RPMI7951 (cell line): ENCODE data around the gene RBM33. TPM values are rescaled to one million over a fixed set of nuclear protein-coding genes. Genes with fewer than 3 reads are reported as not detected.
A peak's percentile ranks its signal among the peaks of the same experiment; 100 is the strongest.

Experiments used
- DNase-seq: peaks from one replicate; pipeline ENCODE4 v3.0.0-alpha.2; 2012; ENCODE audit warnings: low read depth
- total RNA-seq: library from RNA; depleted of rRNA; stranded (reverse); fragments of >200 nt; shearing (Covaris generic); gene quantifications from 2 replicates; pipeline ENCODE4 v1.2.3, GENCODE V29; 2014; rRNA removed

RBM33 gene
- total RNA-seq, 1 experiment from 2014 or later: 12.7 TPM

- peak; percentile 62 for DNase-seq
These were observed 179.9 kb downstream of the RBM33 start for GRCh38 chr7:155824227-155824886.

GRCh38 chr7:155825336-155825735, 180.9 kb downstream of the RBM33 start:
- DNase-seq: no peak

- DNase-seq: no peak
These were observed 185.5 kb downstream of the RBM33 start for GRCh38 chr7:155829796-155830470.

Other genes starting within 250 kb of the RBM33 start
- not detected in 2 replicates for gene EN2, start 186.5 kb upstream of the RBM33 start, total RNA-seq
- not detected in 2 replicates for gene CNPY1, start 98.1 kb upstream of the RBM33 start, total RNA-seq
- not detected in 2 replicates for gene SHH, start 167.8 kb downstream of the RBM33 start, total RNA-seq